Ovary (tissue), 3 donors: ENCODE measurements around the gene PCDHA11.

Source experiments
- POLR2A ChIP-seq: fragments of 450-650 bp; IDR thresholded peaks from one replicate; pipeline ENCODE4 v1.6.1; 2017; ENCODE audit warnings: antibody characterized with exemption, mild to moderate bottlenecking, moderate library complexity
- TF ChIP-seq, protein P1 (sequence below), 3 donors: fragments of 450-650 bp in 2 of 3; fragments of 200-600 bp in 1 of 3; IDR thresholded peaks; one replicate each; pipeline versions ENCODE4 v1.5.1 to v1.8.0; 2016 to 2022; ENCODE audit warnings: antibody characterized with exemption in 3 of 3, mild to moderate bottlenecking in 1 of 3
- donor health status: DM: no; HTN: no; CAD: no.

DNA sequence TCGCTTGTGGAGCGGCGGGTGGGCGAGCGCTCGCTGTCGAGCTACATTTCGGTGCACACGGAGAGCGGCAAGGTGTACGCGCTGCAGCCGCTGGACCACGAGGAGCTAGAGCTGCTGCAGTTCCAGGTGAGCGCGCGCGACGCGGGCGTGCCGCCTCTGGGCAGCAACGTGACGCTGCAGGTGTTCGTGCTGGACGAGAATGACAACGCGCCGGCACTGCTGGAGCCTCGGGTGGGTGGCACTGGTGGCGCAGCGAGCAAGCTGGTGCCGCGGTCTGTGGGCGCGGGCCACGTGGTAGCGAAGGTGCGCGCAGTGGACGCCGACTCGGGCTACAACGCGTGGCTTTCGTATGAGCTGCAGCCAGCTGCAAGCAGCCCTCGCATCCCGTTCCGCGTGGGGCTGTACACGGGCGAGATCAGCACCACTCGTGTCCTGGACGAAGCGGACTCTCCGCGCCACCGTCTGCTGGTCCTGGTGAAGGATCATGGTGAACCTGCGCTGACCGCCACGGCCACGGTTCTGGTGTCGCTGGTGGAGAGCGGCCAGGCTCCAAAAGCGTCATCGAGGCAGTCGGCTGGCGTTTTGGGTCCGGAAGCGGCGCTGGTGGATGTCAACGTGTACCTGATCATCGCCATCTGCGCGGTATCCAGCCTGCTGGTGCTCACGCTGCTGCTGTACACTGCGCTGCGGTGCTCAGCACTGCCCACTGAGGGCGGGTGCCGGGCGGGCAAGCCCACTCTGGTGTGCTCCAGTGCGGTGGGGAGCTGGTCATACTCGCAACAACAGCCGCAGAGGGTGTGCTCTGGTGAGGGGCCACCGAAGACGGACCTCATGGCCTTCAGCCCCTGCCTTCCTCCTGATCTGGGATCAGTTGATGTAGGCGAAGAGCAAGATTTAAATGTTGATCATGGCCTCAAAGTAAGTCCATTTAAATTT lies 25.7 kb upstream of the PCDHA11 start:
- TF ChIP-seq POLR2A = no peak
- TF ChIP-seq, protein P1, sequence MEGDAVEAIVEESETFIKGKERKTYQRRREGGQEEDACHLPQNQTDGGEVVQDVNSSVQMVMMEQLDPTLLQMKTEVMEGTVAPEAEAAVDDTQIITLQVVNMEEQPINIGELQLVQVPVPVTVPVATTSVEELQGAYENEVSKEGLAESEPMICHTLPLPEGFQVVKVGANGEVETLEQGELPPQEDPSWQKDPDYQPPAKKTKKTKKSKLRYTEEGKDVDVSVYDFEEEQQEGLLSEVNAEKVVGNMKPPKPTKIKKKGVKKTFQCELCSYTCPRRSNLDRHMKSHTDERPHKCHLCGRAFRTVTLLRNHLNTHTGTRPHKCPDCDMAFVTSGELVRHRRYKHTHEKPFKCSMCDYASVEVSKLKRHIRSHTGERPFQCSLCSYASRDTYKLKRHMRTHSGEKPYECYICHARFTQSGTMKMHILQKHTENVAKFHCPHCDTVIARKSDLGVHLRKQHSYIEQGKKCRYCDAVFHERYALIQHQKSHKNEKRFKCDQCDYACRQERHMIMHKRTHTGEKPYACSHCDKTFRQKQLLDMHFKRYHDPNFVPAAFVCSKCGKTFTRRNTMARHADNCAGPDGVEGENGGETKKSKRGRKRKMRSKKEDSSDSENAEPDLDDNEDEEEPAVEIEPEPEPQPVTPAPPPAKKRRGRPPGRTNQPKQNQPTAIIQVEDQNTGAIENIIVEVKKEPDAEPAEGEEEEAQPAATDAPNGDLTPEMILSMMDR (IDR thresholded peaks at IDR 0.05) = no peak
